T1000 (cell line): ENCODE results near the gene C2.
"Not testable (repeated sequence)": the region's sequence is repeated elsewhere in the genome, so short reads cannot be mapped to it uniquely, and the experiment has no call there.

Experiments
- DNase-seq: peaks from one replicate; lab custom pipeline; 2025; ENCODE audit warnings: mixed read lengths; lab: John Stamatoyannopoulos, UW

C2 gene

GRCh38 chr6:31958412-31958740 lies 30.9 kb downstream of the C2 start:
- DNase-seq = no peak

GRCh38 chr6:31958741-31959739 lies 31.5 kb downstream of the C2 start, which contains the start of the genes NELFE and SKIC2:
Gene NELFE (minus strand): TSS chr6:31958971. CDS start chr6:31958446, 525 bp downstream.
Gene SKIC2 (plus strand): TSS chr6:31959175. CDS start chr6:31959193, 18 bp downstream.
- DNase-seq = peak; percentile 97

- DNase-seq = no peak
Observed at GRCh38 chr6:31961616-31962015, 34.1 kb downstream of the C2 start.

- DNase-seq = no peak
Observed at GRCh38 chr6:31963921-31964320, 36.4 kb downstream of the C2 start.

GRCh38 chr6:31965700-31966099 lies 38.2 kb downstream of the C2 start:
- DNase-seq = no peak

- no peak for DNase-seq
Observed at GRCh38 chr6:31966506-31966905, 39.0 kb downstream of the C2 start.

- no peak for DNase-seq
Observed at GRCh38 chr6:31966997-31967925, 39.7 kb downstream of the C2 start.

GRCh38 chr6:31967926-31968320 lies 40.4 kb downstream of the C2 start:
- no peak for DNase-seq

- DNase-seq = no peak
Observed at GRCh38 chr6:31968326-31968725, 40.8 kb downstream of the C2 start.

- DNase-seq = no peak
Observed at GRCh38 chr6:31968791-31969711, 41.5 kb downstream of the C2 start.

GRCh38 chr6:31969712-31970603 lies 42.4 kb downstream of the C2 start:
- DNase-seq = no peak

- DNase-seq = no peak
Observed at GRCh38 chr6:31970604-31971271, 43.2 kb downstream of the C2 start.

GRCh38 chr6:31971279-31971992 lies 43.9 kb downstream of the C2 start:
- no peak for DNase-seq

GRCh38 chr6:31971993-31972708 lies 44.6 kb downstream of the C2 start, which contains the start of gene DXO:
Gene DXO (minus strand): TSS chr6:31972138. CDS start chr6:31971675, 463 bp downstream.
- DNase-seq = peak; percentile 99

- DNase-seq = no peak
Observed at GRCh38 chr6:31972709-31973350, 45.3 kb downstream of the C2 start.

GRCh38 chr6:31976065-31976464 lies 48.5 kb downstream of the C2 start:
- DNase-seq = not testable (repeated sequence)

GRCh38 chr6:31977816-31978431 lies 50.4 kb downstream of the C2 start:
- no peak for DNase-seq
